ENCODE data around the gene STRA8.

Gene STRA8

GRCh38 chr7:135248546-135248945 lies 14.9 kb downstream of the STRA8 start:
- TF ChIP-seq USF1 (IDR thresholded peaks at IDR 0.05) (no peak), EP300 (IDR thresholded peaks at IDR 0.05; ENCODE audit: borderline replicate concordance) (no peak), NFIC (IDR thresholded peaks at IDR 0.05) (no peak), RAD21 (IDR thresholded peaks at IDR 0.05; ENCODE audit: low read depth) (no peak), TAF1 (IDR thresholded peaks at IDR 0.05; ENCODE audit: low read depth) (no peak), YY1 (IDR thresholded peaks at IDR 0.05; ENCODE audit: low read depth) (no peak), REST (IDR thresholded peaks at IDR 0.05; ENCODE audit: low read depth) (no peak), FOXM1 (IDR thresholded peaks at IDR 0.05; ENCODE audit: borderline replicate concordance, low read depth) (no peak), ZBTB7A (IDR thresholded peaks at IDR 0.05; ENCODE audit: low read depth) (no peak), TEAD4 (IDR thresholded peaks at IDR 0.05) (no peak), TCF12 (IDR thresholded peaks at IDR 0.05; ENCODE audit: low read depth) (no peak)

GRCh38 chr7:135251496-135252391 lies 18.1 kb downstream of the STRA8 start:
- TF ChIP-seq CEBPB (IDR thresholded peaks at IDR 0.05) (no peak), EGR1 (IDR thresholded peaks at IDR 0.05) (no peak), ZBTB7A (IDR thresholded peaks at IDR 0.05; ENCODE audit: low read depth) (no peak)

- TF ChIP-seq YY1 (IDR thresholded peaks at IDR 0.05; ENCODE audit: low read depth), result no peak
- TF ChIP-seq REST (IDR thresholded peaks at IDR 0.05; ENCODE audit: low read depth), result no peak
- no peak for TF ChIP-seq CEBPB (IDR thresholded peaks at IDR 0.05)
- TF ChIP-seq CREB1 (IDR thresholded peaks at IDR 0.05; ENCODE audit: low read depth), result no peak
Observed at GRCh38 chr7:135253851-135254771, 20.5 kb downstream of the STRA8 start.

- TF ChIP-seq TCF12 (IDR thresholded peaks at IDR 0.05; ENCODE audit: low read depth) (no peak), ZBTB7A (IDR thresholded peaks at IDR 0.05; ENCODE audit: low read depth) (no peak), EP300 (IDR thresholded peaks at IDR 0.05; ENCODE audit: borderline replicate concordance) (no peak), USF1 (IDR thresholded peaks at IDR 0.05) (no peak), YY1 (IDR thresholded peaks at IDR 0.05; ENCODE audit: low read depth) (no peak), REST (IDR thresholded peaks at IDR 0.05; ENCODE audit: low read depth) (no peak), EGR1 (IDR thresholded peaks at IDR 0.05) (no peak), RAD21 (IDR thresholded peaks at IDR 0.05; ENCODE audit: low read depth) (no peak), FOXM1 (IDR thresholded peaks at IDR 0.05; ENCODE audit: borderline replicate concordance, low read depth) (no peak), TAF1 (IDR thresholded peaks at IDR 0.05; ENCODE audit: low read depth) (no peak), NFIC (IDR thresholded peaks at IDR 0.05) (no peak), CREB1 (IDR thresholded peaks at IDR 0.05; ENCODE audit: low read depth) (no peak), CEBPB (IDR thresholded peaks at IDR 0.05) (no peak), TEAD4 (IDR thresholded peaks at IDR 0.05) (no peak), MAX (IDR thresholded peaks at IDR 0.05) (no peak)
Observed at GRCh38 chr7:135257790-135258189, 24.2 kb downstream of the STRA8 start.
